Measurements from ENCODE around the gene DLG5. TPM values are rescaled to one million over a fixed set of nuclear protein-coding genes. Genes with fewer than 3 reads are reported as not detected.
A peak's percentile ranks its signal among the peaks of the same experiment; 100 is the strongest.

The DLG5 gene
- total RNA-seq, 2 experiments from 2014 or later: 2.1 to 2.3 TPM

GRCh38 chr10:77833792-77834191 lies 92.8 kb downstream of the DLG5 start:
- DNase-seq: no peak
- ChIA-PET CTCF (no interaction called here), POLR2A (no interaction called here)
- intact Hi-C loops (cut with DNase I, micrococcal nuclease): loop anchor here in 1 of 2 experiments (10.0 kb wide), 1 partner anchor 669 kb away; no protein-coding TSS in a partner anchor
- Mint-ChIP-seq H3K27ac (no peak overlapping the region), H3K27me3 (no peaks in the 10 kb centered on the region), H3K9me3 (ENCODE audit: low read depth) (no peaks in the 10 kb centered on the region), H3K4me3 (no peak overlapping the region), H3K36me3 (ENCODE audit: low read depth) (no peaks in the 10 kb centered on the region), H3K4me1 (peaks cover 20% of the 10 kb centered on the region)
- ATAC-seq: no peak

DNA sequence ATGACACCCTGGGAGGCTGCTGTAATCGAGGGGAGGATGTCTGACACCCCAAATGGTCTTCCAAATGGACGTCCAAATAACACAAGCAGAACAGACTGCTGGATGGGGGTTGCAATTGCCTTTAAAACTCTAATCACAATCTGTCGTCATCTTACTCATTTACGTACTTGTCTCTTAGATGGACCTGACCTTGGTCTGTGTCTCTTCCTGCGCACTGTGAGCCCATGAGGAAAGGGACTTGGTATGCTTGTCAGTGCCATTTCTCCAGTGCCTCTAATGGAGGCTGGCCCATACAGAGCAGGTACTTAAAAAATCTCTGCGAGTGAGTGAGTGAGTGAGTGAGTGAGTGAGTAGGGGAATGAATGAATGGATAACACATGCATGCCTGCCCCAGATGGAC lies 93.3 kb downstream of the DLG5 start:
- POLR2A ChIA-PET: no interaction called here
- CTCF ChIA-PET: interaction anchor here (0.6 kb wide), 1 partner anchor 122 kb away, joined by 3 read pairs; no protein-coding TSS in a partner anchor
- Mint-ChIP-seq H3K9me3 (ENCODE audit: low read depth) (no peaks in the 10 kb centered on the region), H3K36me3 (ENCODE audit: low read depth) (no peaks in the 10 kb centered on the region), H3K4me3 (no peak overlapping the region), H3K27me3 (no peaks in the 10 kb centered on the region), H3K4me1 (peaks cover 20% of the 10 kb centered on the region), H3K27ac (no peak overlapping the region)
- DNase-seq (no peak), ATAC-seq (no peak)
- intact Hi-C loops (cut with DNase I, micrococcal nuclease): loop anchor here in 1 of 2 experiments (10.0 kb wide), 1 partner anchor 668 kb away; no protein-coding TSS in a partner anchor

- ChIA-PET CTCF (interaction anchor here (0.6 kb wide), 1 partner anchor 325 kb away, joined by 3 read pairs; no protein-coding TSS in a partner anchor), POLR2A (no interaction called here)
- Mint-ChIP-seq H3K9me3 (ENCODE audit: low read depth) (no peaks in the 10 kb centered on the region), H3K4me3 (no peak overlapping the region), H3K27ac (no peak overlapping the region), H3K27me3 (no peaks in the 10 kb centered on the region), H3K4me1 (peaks cover 17% of the 10 kb centered on the region), H3K36me3 (ENCODE audit: low read depth) (no peaks in the 10 kb centered on the region)
- no peak for DNase-seq
- no peak for ATAC-seq
- intact Hi-C loops (cut with DNase I, micrococcal nuclease): loop anchor here in 1 of 2 experiments (10.0 kb wide), 1 partner anchor 667 kb away; no protein-coding TSS in a partner anchor
These were observed 94.3 kb downstream of the DLG5 start for GRCh38 chr10:77832238-77832637.

- intact Hi-C loops (cut with DNase I, micrococcal nuclease): no loop called here
- ATAC-seq (no peak), DNase-seq (no peak)
- ChIA-PET POLR2A (no interaction called here), CTCF (interaction anchor here (1.1 kb wide), 1 partner anchor 116 kb away, joined by 3 read pairs; no protein-coding TSS in a partner anchor)
- Mint-ChIP-seq H3K4me3 (no peak overlapping the region), H3K4me1 (peaks cover 2% of the 10 kb centered on the region), H3K27me3 (no peaks in the 10 kb centered on the region), H3K36me3 (ENCODE audit: low read depth) (no peaks in the 10 kb centered on the region), H3K9me3 (ENCODE audit: low read depth) (no peaks in the 10 kb centered on the region), H3K27ac (no peak overlapping the region)
These were observed 97.2 kb downstream of the DLG5 start for GRCh38 chr10:77829356-77829755.

GRCh38 chr10:77828377-77828776 lies 98.2 kb downstream of the DLG5 start:
- POLR2A ChIA-PET: no interaction called here
- Mint-ChIP-seq H3K27me3 (no peaks in the 10 kb centered on the region), H3K4me3 (no peak overlapping the region), H3K36me3 (ENCODE audit: low read depth) (no peaks in the 10 kb centered on the region), H3K27ac (no peak overlapping the region), H3K9me3 (ENCODE audit: low read depth) (no peaks in the 10 kb centered on the region), H3K4me1 (peaks cover 2% of the 10 kb centered on the region)
- no peak for DNase-seq
- CTCF ChIA-PET: no interaction called here
- no peak for ATAC-seq
- intact Hi-C loops (cut with DNase I, micrococcal nuclease): no loop called here

GRCh38 chr10:77827366-77827765 lies 99.2 kb downstream of the DLG5 start:
- Mint-ChIP-seq H3K27me3 (no peaks in the 10 kb centered on the region), H3K4me3 (no peak overlapping the region), H3K4me1 (peaks cover 2% of the 10 kb centered on the region), H3K36me3 (ENCODE audit: low read depth) (no peaks in the 10 kb centered on the region), H3K27ac (no peak overlapping the region), H3K9me3 (ENCODE audit: low read depth) (no peaks in the 10 kb centered on the region)
- DNase-seq (no peak), ATAC-seq (no peak)
- ChIA-PET CTCF (no interaction called here), POLR2A (no interaction called here)
- intact Hi-C loops (cut with DNase I, micrococcal nuclease): no loop called here

GRCh38 chr10:77825965-77826364 lies 100.6 kb downstream of the DLG5 start:
- Mint-ChIP-seq H3K4me1 (no peaks in the 10 kb centered on the region), H3K4me3 (no peak overlapping the region), H3K36me3 (ENCODE audit: low read depth) (no peaks in the 10 kb centered on the region), H3K27me3 (no peaks in the 10 kb centered on the region), H3K9me3 (ENCODE audit: low read depth) (no peaks in the 10 kb centered on the region), H3K27ac (no peak overlapping the region)
- POLR2A ChIA-PET: no interaction called here
- ATAC-seq (no peak), DNase-seq (no peak)
- intact Hi-C loops (cut with DNase I, micrococcal nuclease): no loop called here
- CTCF ChIA-PET: no interaction called here

DNA sequence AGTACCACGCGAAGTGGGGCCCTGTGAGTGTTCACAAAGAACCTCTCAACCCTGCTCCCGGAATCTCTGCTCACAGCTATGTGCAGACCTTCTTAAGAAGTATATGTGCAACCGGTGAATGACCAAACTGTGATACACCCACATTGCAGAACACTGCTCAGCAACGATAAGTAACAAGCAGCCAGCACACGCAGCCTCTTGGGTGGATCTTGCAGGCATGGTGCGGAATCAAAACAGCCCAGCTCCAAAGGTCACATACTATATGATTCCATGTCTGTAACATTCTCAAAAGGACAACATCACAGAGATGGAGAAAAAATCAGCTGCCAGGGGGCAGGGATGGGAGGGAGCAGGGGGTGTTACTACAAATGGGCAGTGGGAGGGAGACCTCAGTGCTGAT lies 101.6 kb downstream of the DLG5 start:
- H3K9me3 Mint-ChIP-seq (ENCODE audit: low read depth): no peaks in the 10 kb centered on the region
- peaks cover 6% of the 10 kb centered on the region for H3K4me1 Mint-ChIP-seq
- CTCF ChIA-PET: no interaction called here
- DNase-seq (no peak), ATAC-seq (no peak)
- no peaks in the 10 kb centered on the region for H3K36me3 Mint-ChIP-seq (ENCODE audit: low read depth)
- H3K27ac Mint-ChIP-seq: no peak overlapping the region
- intact Hi-C loops (cut with DNase I, micrococcal nuclease): no loop called here
- POLR2A ChIA-PET: no interaction called here
- H3K4me3 Mint-ChIP-seq: no peak overlapping the region
- no peaks in the 10 kb centered on the region for H3K27me3 Mint-ChIP-seq

GRCh38 chr10:77823811-77824542 lies 102.6 kb downstream of the DLG5 start:
- intact Hi-C loops (cut with DNase I, micrococcal nuclease): no loop called here
- peaks cover 6% of the 10 kb centered on the region for H3K4me1 Mint-ChIP-seq
- no peak for DNase-seq
- H3K9me3 Mint-ChIP-seq (ENCODE audit: low read depth): no peaks in the 10 kb centered on the region
- ATAC-seq: no peak
- no peaks in the 10 kb centered on the region for H3K27me3 Mint-ChIP-seq
- POLR2A ChIA-PET: no interaction called here
- no peak overlapping the region for H3K27ac Mint-ChIP-seq
- H3K4me3 Mint-ChIP-seq: no peak overlapping the region
- CTCF ChIA-PET: no interaction called here
- no peaks in the 10 kb centered on the region for H3K36me3 Mint-ChIP-seq (ENCODE audit: low read depth)

DNA sequence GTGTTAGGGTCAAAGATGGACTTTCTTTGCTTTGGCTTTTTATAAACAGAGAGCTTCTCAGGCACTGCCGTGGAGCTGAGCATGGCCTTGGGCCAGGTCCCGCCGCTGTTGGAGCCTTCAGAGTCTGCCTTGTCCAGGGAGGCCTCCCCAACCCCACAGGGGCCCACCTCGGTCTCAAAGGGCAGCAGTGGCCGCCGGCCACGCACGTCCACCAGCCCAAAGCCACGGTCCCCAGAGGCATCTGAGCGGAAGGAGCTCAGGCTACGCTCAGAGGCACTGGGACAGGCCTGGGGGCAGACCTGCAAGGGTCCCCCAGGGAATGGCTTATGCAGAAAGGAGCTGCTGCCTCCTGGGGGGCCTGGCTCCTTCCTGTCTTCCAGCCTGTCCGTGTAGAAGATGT lies 105.0 kb downstream of the DLG5 start:
- no peak overlapping the region for H3K4me3 Mint-ChIP-seq
- H3K9me3 Mint-ChIP-seq (ENCODE audit: low read depth): no peaks in the 10 kb centered on the region
- intact Hi-C loops (cut with DNase I, micrococcal nuclease): no loop called here
- no peaks in the 10 kb centered on the region for H3K27me3 Mint-ChIP-seq
- peaks cover 6% of the 10 kb centered on the region for H3K4me1 Mint-ChIP-seq
- no peaks in the 10 kb centered on the region for H3K36me3 Mint-ChIP-seq (ENCODE audit: low read depth)
- ChIA-PET POLR2A (no interaction called here), CTCF (no interaction called here)
- DNase-seq: no peak
- no peak overlapping the region for H3K27ac Mint-ChIP-seq
- no peak for ATAC-seq

GRCh38 chr10:77821036-77821435 lies 105.5 kb downstream of the DLG5 start:
- ChIA-PET CTCF (no interaction called here), POLR2A (no interaction called here)
- H3K4me3 Mint-ChIP-seq: no peak overlapping the region
- peak overlapping the region; percentile 51 for H3K27ac Mint-ChIP-seq
- intact Hi-C loops (cut with DNase I, micrococcal nuclease): no loop called here
- no peaks in the 10 kb centered on the region for H3K36me3 Mint-ChIP-seq (ENCODE audit: low read depth)
- no peaks in the 10 kb centered on the region for H3K27me3 Mint-ChIP-seq
- DNase-seq (no peak), ATAC-seq (no peak)
- H3K4me1 Mint-ChIP-seq: peaks cover 6% of the 10 kb centered on the region
- H3K9me3 Mint-ChIP-seq (ENCODE audit: low read depth): no peaks in the 10 kb centered on the region

GRCh38 chr10:77820349-77820748 lies 106.2 kb downstream of the DLG5 start:
- intact Hi-C loops (cut with DNase I, micrococcal nuclease): no loop called here
- peaks cover 6% of the 10 kb centered on the region for H3K4me1 Mint-ChIP-seq
- H3K4me3 Mint-ChIP-seq: no peak overlapping the region

More at GRCh38 chr10:77820349-77820748, 106.2 kb downstream of the DLG5 start:
- peak; percentile 79 for ATAC-seq
- ChIA-PET CTCF (no interaction called here), POLR2A (no interaction called here)
- Mint-ChIP-seq H3K9me3 (ENCODE audit: low read depth) (no peaks in the 10 kb centered on the region), H3K27me3 (no peaks in the 10 kb centered on the region), H3K27ac (peak overlapping the region; percentile 51), H3K36me3 (ENCODE audit: low read depth) (no peaks in the 10 kb centered on the region)
- DNase-seq: peak; percentile 41

All from activated CD4-positive, alpha-beta T cell treated with anti-CD3 and anti-CD28 coated beads for 36 hours (primary cell).